WTC11 (cell line): ENCODE data around the gene CNTN5. TPM values are rescaled to one million over a fixed set of nuclear protein-coding genes. Genes with fewer than 3 reads are reported as not detected.

Experiments used
- ATAC-seq: fragments of 200-7000 bp; cut with Tn5 transposase; 2 replicates; pipeline ENCODE4 v1.10.0; 2021; ENCODE audit warnings: mild to moderate bottlenecking, moderate library complexity
- CTCF ChIA-PET: fragments of 300-600 bp; sonication (Branson Sonifier 250); formaldehyde crosslinking; loops from one replicate; lab custom pipeline; 2021; ENCODE audit warnings: antibody characterized with exemption; lab: Charles Lee
- POLR2A ChIA-PET: fragments of 350-600 bp; sonication (Branson Sonifier 250); formaldehyde crosslinking; loops from one replicate; lab custom pipeline; 2021; ENCODE audit warnings: antibody characterized with exemption; lab: Charles Lee
- DNase-seq: peaks from one replicate; pipeline ENCODE4 v3.0.0; 2021; ENCODE audit warnings: low spot score
- H3K27ac Mint-ChIP-seq: 2 replicates; pipeline ENCODE4 v1.8.0; 2021; ENCODE audit warnings: mixed read lengths
- H3K27me3 Mint-ChIP-seq: 2 replicates; pipeline ENCODE4 v1.8.0; 2021; ENCODE audit warnings: low read depth, mild to moderate bottlenecking, moderate library complexity, mixed read lengths
- H3K36me3 Mint-ChIP-seq: 2 replicates; pipeline ENCODE4 v1.8.0; 2021; ENCODE audit warnings: mixed read lengths
- H3K4me1 Mint-ChIP-seq: 2 replicates; pipeline ENCODE4 v1.8.0; 2022; ENCODE audit warnings: mixed read lengths
- H3K4me3 Mint-ChIP-seq: 2 replicates; pipeline ENCODE4 v1.8.0; 2021; ENCODE audit warnings: mild to moderate bottlenecking, moderate library complexity, mixed read lengths
- H3K9me3 Mint-ChIP-seq: 2 replicates; pipeline ENCODE4 v1.8.0; 2021; ENCODE audit warnings: mixed read lengths
- ETV6 ChIP-seq: sonication (generic); formaldehyde crosslinking; IDR thresholded peaks from 2 replicates; pipeline ENCODE4 v1.8.1; 2022; ENCODE audit warnings: mild to moderate bottlenecking, missing genetic modification reagents
- FOXJ3 ChIP-seq: sonication (generic); formaldehyde crosslinking; IDR thresholded peaks from 2 replicates; pipeline ENCODE4 v1.9.0; 2021; ENCODE audit warnings: missing genetic modification reagents, mild to moderate bottlenecking, borderline replicate concordance
- GRHL2 ChIP-seq: fragments of 250-450 bp; sonication (Bioruptor Pico); IDR thresholded peaks from 2 replicates; pipeline ENCODE4 v1.8.0; 2022; ENCODE audit warnings: mild to moderate bottlenecking, moderate library complexity; ENCODE audit not compliant: insufficient replicate concordance, severe bottlenecking
- IRF2 ChIP-seq: sonication (generic); formaldehyde crosslinking; IDR thresholded peaks from 2 replicates; pipeline ENCODE4 v1.8.0; 2022; ENCODE audit warnings: low read depth, missing genetic modification reagents, borderline replicate concordance
- KAT7 ChIP-seq: sonication (generic); formaldehyde crosslinking; IDR thresholded peaks from 2 replicates; pipeline ENCODE4 v1.8.1; 2023; ENCODE audit warnings: missing genetic modification reagents, mild to moderate bottlenecking, borderline replicate concordance
- MYBL2 ChIP-seq: sonication (generic); formaldehyde crosslinking; IDR thresholded peaks from 2 replicates; pipeline ENCODE4 v1.8.1; 2023; ENCODE audit warnings: mild to moderate bottlenecking, moderate library complexity, missing genetic modification reagents
- NFE2L1 ChIP-seq: sonication (generic); formaldehyde crosslinking; IDR thresholded peaks from 2 replicates; pipeline ENCODE4 v1.8.1; 2023; ENCODE audit warnings: missing genetic modification reagents
- NFYB ChIP-seq: sonication (generic); formaldehyde crosslinking; conservative IDR thresholded peaks from 2 replicates; pipeline ENCODE4 v1.8.0; 2022; ENCODE audit warnings: low read depth, missing genetic modification reagents
- NR2C2 ChIP-seq: sonication (generic); formaldehyde crosslinking; IDR thresholded peaks from 2 replicates; pipeline ENCODE4 v1.8.0; 2022; ENCODE audit warnings: mild to moderate bottlenecking, missing genetic modification reagents
- NR3C1 ChIP-seq: sonication (generic); formaldehyde crosslinking; conservative IDR thresholded peaks from 2 replicates; pipeline ENCODE4 v1.8.1; 2023; ENCODE audit warnings: low read depth, mild to moderate bottlenecking, missing genetic modification reagents
- RORB ChIP-seq: fragments of 250-450 bp; sonication (Bioruptor Pico); IDR thresholded peaks from 2 replicates; pipeline ENCODE4 v1.9.0; 2021; ENCODE audit warnings: mild to moderate bottlenecking
- SOX15 ChIP-seq: fragments of 250-450 bp; sonication (Bioruptor Pico); IDR thresholded peaks from 2 replicates; pipeline ENCODE4 v1.9.0; 2021; ENCODE audit warnings: mild to moderate bottlenecking
- SP1 ChIP-seq: sonication (generic); formaldehyde crosslinking; conservative IDR thresholded peaks from 2 replicates; pipeline ENCODE4 v1.8.1; 2022; ENCODE audit warnings: missing genetic modification reagents
- TCF7 ChIP-seq: sonication (generic); formaldehyde crosslinking; IDR thresholded peaks from 2 replicates; pipeline ENCODE4 v1.8.0; 2022; ENCODE audit warnings: mild to moderate bottlenecking, low read depth, missing genetic modification reagents, moderate library complexity
- ZNF121 ChIP-seq: sonication (generic); formaldehyde crosslinking; IDR thresholded peaks from 2 replicates; pipeline ENCODE4 v1.8.0; 2023; ENCODE audit warnings: missing genetic modification reagents
- ZNF138 ChIP-seq: sonication (generic); formaldehyde crosslinking; conservative IDR thresholded peaks from 2 replicates; pipeline ENCODE4 v1.8.1; 2022; ENCODE audit warnings: mild to moderate bottlenecking, moderate library complexity, missing genetic modification reagents
- ZNF219 ChIP-seq: sonication (generic); formaldehyde crosslinking; IDR thresholded peaks from 2 replicates; pipeline ENCODE4 v1.8.0; 2023; ENCODE audit warnings: missing genetic modification reagents, mild to moderate bottlenecking, borderline replicate concordance
- ZNF423 ChIP-seq: fragments of 250-450 bp; sonication (Bioruptor Pico); IDR thresholded peaks from 2 replicates; pipeline ENCODE4 v2.1.2; 2022; ENCODE audit warnings: mild to moderate bottlenecking, moderate library complexity
- total RNA-seq: library from RNA; stranded (reverse); gene quantifications from 3 replicates; pipeline ENCODE4 v1.2.3, GENCODE V29; 2021
- TF ChIP-seq, protein P1 (sequence below): sonication (generic); formaldehyde crosslinking; conservative IDR thresholded peaks from 2 replicates; pipeline ENCODE4 v1.8.1; 2023; ENCODE audit warnings: mild to moderate bottlenecking, low read depth, missing genetic modification reagents, moderate library complexity
- TF ChIP-seq, protein P2 (sequence below): sonication (generic); formaldehyde crosslinking; IDR thresholded peaks from 2 replicates; pipeline ENCODE4 v1.8.1; 2023; ENCODE audit warnings: mild to moderate bottlenecking, missing genetic modification reagents, borderline replicate concordance
- TF ChIP-seq, protein P3 (sequence below): sonication (generic); formaldehyde crosslinking; IDR thresholded peaks from 2 replicates; pipeline ENCODE4 v1.8.0; 2022; ENCODE audit warnings: mild to moderate bottlenecking, missing genetic modification reagents
- TF ChIP-seq, protein P4 (sequence below): sonication (generic); formaldehyde crosslinking; IDR thresholded peaks from 2 replicates; pipeline ENCODE4 v1.8.1; 2022; ENCODE audit warnings: low read depth, mild to moderate bottlenecking, moderate library complexity, missing genetic modification reagents, borderline replicate concordance
- TF ChIP-seq, protein P5 (sequence below): sonication (generic); formaldehyde crosslinking; IDR thresholded peaks from 2 replicates; pipeline ENCODE4 v1.8.1; 2023; ENCODE audit warnings: mild to moderate bottlenecking, moderate library complexity, missing genetic modification reagents
- TF ChIP-seq, protein P6 (sequence below): sonication (generic); formaldehyde crosslinking; conservative IDR thresholded peaks from 2 replicates; pipeline ENCODE4 v1.8.1; 2022; ENCODE audit warnings: mild to moderate bottlenecking, missing genetic modification reagents

Gene CNTN5
- total RNA-seq, 1 experiment from 2014 or later: 0.07 TPM

DNA sequence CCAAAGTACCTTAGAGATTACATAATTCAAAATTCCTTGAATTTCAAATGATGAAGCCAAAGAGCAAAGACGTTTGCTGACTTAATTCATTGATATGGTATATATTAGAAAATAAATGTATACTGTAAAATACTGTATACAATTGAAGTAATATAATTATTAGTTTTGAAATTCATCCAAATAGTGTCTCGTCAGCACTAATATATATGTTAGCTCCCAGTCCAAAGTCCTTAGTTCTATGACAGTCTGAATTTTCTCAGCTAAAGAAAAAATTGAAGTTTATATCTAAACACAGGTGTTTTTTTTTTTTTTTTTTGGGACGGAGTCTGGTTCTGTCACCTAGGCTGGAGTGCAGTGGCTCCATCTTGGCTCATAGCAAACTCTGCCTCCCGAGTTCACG, 431.3 kb downstream of the CNTN5 start:
- Mint-ChIP-seq H3K4me1 (no peaks in the 10 kb centered on the region), H3K36me3 (no peaks in the 10 kb centered on the region), H3K9me3 (no peaks in the 10 kb centered on the region), H3K27ac (no peak overlapping the region), H3K27me3 (no peaks in the 10 kb centered on the region), H3K4me3 (no peak overlapping the region)
- ChIA-PET CTCF (no interaction called here), POLR2A (no interaction called here)
- DNase-seq (no peak), ATAC-seq (no peak)
- TF ChIP-seq, protein P1, sequence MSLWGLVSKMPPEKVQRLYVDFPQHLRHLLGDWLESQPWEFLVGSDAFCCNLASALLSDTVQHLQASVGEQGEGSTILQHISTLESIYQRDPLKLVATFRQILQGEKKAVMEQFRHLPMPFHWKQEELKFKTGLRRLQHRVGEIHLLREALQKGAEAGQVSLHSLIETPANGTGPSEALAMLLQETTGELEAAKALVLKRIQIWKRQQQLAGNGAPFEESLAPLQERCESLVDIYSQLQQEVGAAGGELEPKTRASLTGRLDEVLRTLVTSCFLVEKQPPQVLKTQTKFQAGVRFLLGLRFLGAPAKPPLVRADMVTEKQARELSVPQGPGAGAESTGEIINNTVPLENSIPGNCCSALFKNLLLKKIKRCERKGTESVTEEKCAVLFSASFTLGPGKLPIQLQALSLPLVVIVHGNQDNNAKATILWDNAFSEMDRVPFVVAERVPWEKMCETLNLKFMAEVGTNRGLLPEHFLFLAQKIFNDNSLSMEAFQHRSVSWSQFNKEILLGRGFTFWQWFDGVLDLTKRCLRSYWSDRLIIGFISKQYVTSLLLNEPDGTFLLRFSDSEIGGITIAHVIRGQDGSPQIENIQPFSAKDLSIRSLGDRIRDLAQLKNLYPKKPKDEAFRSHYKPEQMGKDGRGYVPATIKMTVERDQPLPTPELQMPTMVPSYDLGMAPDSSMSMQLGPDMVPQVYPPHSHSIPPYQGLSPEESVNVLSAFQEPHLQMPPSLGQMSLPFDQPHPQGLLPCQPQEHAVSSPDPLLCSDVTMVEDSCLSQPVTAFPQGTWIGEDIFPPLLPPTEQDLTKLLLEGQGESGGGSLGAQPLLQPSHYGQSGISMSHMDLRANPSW: no peak
- no peak for TF ChIP-seq FOXJ3 (CRISPR knock-in tag)
- no peak for TF ChIP-seq RORB (CRISPR knock-in tag)
- no peak for TF ChIP-seq SOX15 (CRISPR knock-in tag)
- no peak for TF ChIP-seq NR3C1
- no peak for TF ChIP-seq GRHL2 (CRISPR knock-in tag)
- TF ChIP-seq KAT7 (CRISPR knock-in tag): no peak
- TF ChIP-seq, protein P2, sequence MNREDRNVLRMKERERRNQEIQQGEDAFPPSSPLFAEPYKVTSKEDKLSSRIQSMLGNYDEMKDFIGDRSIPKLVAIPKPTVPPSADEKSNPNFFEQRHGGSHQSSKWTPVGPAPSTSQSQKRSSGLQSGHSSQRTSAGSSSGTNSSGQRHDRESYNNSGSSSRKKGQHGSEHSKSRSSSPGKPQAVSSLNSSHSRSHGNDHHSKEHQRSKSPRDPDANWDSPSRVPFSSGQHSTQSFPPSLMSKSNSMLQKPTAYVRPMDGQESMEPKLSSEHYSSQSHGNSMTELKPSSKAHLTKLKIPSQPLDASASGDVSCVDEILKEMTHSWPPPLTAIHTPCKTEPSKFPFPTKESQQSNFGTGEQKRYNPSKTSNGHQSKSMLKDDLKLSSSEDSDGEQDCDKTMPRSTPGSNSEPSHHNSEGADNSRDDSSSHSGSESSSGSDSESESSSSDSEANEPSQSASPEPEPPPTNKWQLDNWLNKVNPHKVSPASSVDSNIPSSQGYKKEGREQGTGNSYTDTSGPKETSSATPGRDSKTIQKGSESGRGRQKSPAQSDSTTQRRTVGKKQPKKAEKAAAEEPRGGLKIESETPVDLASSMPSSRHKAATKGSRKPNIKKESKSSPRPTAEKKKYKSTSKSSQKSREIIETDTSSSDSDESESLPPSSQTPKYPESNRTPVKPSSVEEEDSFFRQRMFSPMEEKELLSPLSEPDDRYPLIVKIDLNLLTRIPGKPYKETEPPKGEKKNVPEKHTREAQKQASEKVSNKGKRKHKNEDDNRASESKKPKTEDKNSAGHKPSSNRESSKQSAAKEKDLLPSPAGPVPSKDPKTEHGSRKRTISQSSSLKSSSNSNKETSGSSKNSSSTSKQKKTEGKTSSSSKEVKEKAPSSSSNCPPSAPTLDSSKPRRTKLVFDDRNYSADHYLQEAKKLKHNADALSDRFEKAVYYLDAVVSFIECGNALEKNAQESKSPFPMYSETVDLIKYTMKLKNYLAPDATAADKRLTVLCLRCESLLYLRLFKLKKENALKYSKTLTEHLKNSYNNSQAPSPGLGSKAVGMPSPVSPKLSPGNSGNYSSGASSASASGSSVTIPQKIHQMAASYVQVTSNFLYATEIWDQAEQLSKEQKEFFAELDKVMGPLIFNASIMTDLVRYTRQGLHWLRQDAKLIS: no peak
- TF ChIP-seq NFE2L1 (CRISPR knock-in tag): no peak

DNA sequence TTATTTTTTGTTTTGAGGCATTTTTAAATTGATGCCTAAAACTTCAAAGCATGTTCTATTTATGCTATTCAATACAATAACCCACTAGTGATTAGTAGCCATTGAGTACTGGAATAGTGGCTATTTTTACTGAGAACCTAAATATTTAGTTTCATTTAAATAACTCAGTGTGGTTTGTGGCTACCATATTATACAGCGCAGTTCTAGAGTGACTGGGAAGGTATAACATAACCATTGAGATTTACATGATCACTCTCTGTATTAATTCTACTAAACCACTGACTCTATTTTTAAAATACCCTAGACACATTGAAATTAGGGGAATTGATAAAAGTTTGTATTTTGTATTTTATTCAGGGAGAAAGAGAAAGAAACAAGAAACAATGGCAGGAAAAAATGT, 441.2 kb downstream of the CNTN5 start:
- CTCF ChIA-PET: no interaction called here
- Mint-ChIP-seq H3K27ac (no peak overlapping the region), H3K36me3 (no peaks in the 10 kb centered on the region), H3K9me3 (no peaks in the 10 kb centered on the region), H3K27me3 (no peaks in the 10 kb centered on the region), H3K4me3 (no peak overlapping the region), H3K4me1 (no peaks in the 10 kb centered on the region)
- no peak for ATAC-seq
- TF ChIP-seq ZNF121 (CRISPR knock-in tag): no peak
- TF ChIP-seq, protein P3, sequence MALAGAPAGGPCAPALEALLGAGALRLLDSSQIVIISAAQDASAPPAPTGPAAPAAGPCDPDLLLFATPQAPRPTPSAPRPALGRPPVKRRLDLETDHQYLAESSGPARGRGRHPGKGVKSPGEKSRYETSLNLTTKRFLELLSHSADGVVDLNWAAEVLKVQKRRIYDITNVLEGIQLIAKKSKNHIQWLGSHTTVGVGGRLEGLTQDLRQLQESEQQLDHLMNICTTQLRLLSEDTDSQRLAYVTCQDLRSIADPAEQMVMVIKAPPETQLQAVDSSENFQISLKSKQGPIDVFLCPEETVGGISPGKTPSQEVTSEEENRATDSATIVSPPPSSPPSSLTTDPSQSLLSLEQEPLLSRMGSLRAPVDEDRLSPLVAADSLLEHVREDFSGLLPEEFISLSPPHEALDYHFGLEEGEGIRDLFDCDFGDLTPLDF: no peak
- TF ChIP-seq ZNF423 (CRISPR knock-in tag): no peak
- no peak for TF ChIP-seq TCF7 (CRISPR knock-in tag)
- no peak for DNase-seq
- POLR2A ChIA-PET: no interaction called here

DNA sequence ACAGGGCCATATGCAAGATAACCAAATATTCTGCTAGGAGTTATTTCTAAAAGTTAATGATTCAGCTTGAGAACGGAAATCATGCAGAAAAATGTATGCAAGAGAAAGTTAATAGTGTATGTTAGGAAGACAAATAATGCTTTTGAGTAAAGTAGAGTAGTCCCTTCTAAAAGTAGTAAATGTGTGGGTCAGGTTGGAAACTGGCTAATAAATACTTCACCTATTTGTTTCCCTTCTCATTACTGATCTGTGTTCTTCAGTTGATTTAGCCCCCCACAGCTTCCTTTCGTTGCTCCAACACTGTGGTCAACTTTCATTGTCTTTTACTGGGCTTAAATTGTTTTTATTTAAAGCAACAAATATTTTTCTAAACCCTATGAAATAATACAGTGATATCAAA, 444.2 kb downstream of the CNTN5 start:
- no peak for ATAC-seq
- CTCF ChIA-PET: no interaction called here
- Mint-ChIP-seq H3K27me3 (no peaks in the 10 kb centered on the region), H3K4me1 (no peaks in the 10 kb centered on the region), H3K27ac (no peak overlapping the region), H3K4me3 (no peak overlapping the region), H3K9me3 (no peaks in the 10 kb centered on the region), H3K36me3 (no peaks in the 10 kb centered on the region)
- DNase-seq: no peak
- POLR2A ChIA-PET: no interaction called here
- TF ChIP-seq, protein P4, sequence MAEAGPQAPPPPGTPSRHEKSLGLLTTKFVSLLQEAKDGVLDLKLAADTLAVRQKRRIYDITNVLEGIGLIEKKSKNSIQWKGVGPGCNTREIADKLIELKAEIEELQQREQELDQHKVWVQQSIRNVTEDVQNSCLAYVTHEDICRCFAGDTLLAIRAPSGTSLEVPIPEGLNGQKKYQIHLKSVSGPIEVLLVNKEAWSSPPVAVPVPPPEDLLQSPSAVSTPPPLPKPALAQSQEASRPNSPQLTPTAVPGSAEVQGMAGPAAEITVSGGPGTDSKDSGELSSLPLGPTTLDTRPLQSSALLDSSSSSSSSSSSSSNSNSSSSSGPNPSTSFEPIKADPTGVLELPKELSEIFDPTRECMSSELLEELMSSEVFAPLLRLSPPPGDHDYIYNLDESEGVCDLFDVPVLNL (CRISPR knock-in tag): no peak
- TF ChIP-seq KAT7 (CRISPR knock-in tag) (no peak), ETV6 (CRISPR knock-in tag) (no peak), NR2C2 (CRISPR knock-in tag) (no peak), MYBL2 (CRISPR knock-in tag) (no peak), SP1 (CRISPR knock-in tag) (no peak), ZNF423 (CRISPR knock-in tag) (no peak), IRF2 (CRISPR knock-in tag) (no peak), ZNF219 (CRISPR knock-in tag) (no peak), NFYB (CRISPR knock-in tag) (no peak), ZNF138 (CRISPR knock-in tag) (no peak)
- TF ChIP-seq, protein P5, sequence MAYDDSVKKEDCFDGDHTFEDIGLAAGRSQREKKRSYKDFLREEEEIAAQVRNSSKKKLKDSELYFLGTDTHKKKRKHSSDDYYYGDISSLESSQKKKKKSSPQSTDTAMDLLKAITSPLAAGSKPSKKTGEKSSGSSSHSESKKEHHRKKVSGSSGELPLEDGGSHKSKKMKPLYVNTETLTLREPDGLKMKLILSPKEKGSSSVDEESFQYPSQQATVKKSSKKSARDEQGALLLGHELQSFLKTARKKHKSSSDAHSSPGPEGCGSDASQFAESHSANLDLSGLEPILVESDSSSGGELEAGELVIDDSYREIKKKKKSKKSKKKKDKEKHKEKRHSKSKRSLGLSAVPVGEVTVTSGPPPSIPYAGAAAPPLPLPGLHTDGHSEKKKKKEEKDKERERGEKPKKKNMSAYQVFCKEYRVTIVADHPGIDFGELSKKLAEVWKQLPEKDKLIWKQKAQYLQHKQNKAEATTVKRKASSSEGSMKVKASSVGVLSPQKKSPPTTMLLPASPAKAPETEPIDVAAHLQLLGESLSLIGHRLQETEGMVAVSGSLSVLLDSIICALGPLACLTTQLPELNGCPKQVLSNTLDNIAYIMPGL (CRISPR knock-in tag): no peak
- TF ChIP-seq, protein P6, sequence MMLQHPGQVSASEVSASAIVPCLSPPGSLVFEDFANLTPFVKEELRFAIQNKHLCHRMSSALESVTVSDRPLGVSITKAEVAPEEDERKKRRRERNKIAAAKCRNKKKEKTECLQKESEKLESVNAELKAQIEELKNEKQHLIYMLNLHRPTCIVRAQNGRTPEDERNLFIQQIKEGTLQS: no peak
